HuH-7 (cell line): ENCODE data around the gene MXRA7.
"Not testable (repeated sequence)": the region's sequence is repeated elsewhere in the genome, so short reads cannot be mapped to it uniquely, and the experiment has no call there.

Experiments
- DNase-seq: peaks from one replicate; pipeline ENCODE4 v3.0.0; 2011; ENCODE audit warnings: low spot score

The MXRA7 gene

GRCh38 chr17:76710863-76711611 is at the start of gene MXRA7:
MXRA7 (minus strand) TSS chr17:76710965; CDS start chr17:76710946, 19 bp downstream.
- DNase-seq: peak; percentile 80

DNA sequence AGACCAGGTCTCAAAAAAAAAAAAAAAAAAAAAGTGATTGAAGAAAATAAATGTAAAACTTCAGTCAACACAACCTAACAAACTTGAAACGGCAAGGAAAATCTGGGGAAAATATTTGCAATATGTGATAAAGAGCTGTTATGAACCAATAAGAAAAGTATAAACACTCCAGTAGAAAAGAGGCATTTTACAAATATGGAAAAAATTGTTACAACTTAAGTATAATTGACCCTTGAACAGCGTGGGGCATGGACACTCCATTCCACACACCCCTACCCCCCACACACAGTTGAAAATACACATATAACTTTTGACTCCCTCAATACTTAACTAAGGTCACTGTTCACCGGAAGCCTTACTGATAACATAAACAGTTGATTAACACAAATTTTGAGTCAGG is 47.8 kb upstream of the MXRA7 start:
- no peak for DNase-seq

- DNase-seq: no peak
These were observed 46.5 kb upstream of the MXRA7 start for GRCh38 chr17:76757256-76757655.

- DNase-seq: no peak
These were observed 44.5 kb upstream of the MXRA7 start for GRCh38 chr17:76755285-76755684.

DNA sequence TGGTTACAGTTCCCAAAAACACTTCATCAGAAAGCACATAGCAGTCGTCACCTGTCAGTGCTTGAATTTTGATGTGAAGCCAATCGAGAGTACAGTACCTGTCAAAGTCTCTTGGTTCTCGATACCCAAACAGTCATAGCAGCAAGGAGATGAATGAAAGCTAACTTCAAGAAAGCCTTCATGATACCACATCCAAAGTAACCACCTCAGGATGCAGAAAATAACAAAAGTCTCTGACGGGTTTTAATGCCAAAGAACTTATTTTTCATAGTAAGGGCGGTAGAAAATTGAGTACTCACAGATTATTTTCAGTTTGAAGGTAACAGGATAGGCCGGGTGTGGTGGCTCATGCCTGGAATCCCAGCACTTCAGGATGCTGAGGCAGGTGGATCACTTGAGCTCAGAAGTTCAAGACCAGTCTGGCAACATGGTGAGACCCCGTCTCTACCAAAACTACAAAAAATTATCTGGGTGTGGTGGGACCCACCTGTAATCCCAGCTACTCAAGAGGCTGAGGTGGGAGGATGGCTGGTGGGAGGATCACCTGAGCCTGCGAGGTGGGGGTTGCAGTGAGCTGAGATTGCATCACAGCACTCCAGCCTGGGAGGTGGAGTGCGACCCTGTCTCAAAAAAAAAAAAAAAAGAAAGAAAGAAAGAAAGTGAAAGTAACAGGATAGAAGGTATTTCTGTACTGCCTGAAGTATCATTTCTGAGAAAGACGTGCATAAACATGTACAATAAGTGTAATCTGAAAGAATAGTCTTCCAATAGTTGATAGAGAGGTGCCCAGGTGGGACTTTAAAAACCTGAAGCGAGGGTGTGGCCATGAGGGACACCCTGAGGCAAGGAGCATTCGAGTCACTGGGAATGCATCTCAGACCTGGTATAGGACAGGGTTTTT is 42.5 kb upstream of the MXRA7 start:
- no peak for DNase-seq

DNA sequence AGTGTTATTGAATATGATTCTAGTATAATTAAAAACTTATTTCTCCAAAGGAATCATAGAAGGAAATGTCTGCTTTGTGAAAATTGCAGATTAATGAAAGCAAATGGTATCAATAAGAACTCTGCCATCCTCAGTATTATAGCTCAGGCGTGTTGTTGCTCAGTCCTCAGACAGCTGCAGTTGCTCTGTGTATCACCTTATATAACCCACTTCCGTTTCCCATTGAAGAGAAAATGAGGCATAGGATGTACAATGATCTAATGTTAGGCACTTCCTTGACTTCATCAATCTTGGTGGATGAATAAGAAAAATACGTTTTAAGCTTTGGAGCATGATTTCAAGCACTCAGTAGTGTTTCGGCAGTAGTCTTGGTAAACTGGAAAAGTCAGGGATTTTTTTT is 41.2 kb upstream of the MXRA7 start:
- DNase-seq: no peak

GRCh38 chr17:76751416-76751993 is 40.7 kb upstream of the MXRA7 start:
- DNase-seq: no peak

- DNase-seq: no peak
These were observed 37.9 kb upstream of the MXRA7 start for GRCh38 chr17:76748657-76749056.

GRCh38 chr17:76747716-76748363 is 37.1 kb upstream of the MXRA7 start:
- no peak for DNase-seq

DNA sequence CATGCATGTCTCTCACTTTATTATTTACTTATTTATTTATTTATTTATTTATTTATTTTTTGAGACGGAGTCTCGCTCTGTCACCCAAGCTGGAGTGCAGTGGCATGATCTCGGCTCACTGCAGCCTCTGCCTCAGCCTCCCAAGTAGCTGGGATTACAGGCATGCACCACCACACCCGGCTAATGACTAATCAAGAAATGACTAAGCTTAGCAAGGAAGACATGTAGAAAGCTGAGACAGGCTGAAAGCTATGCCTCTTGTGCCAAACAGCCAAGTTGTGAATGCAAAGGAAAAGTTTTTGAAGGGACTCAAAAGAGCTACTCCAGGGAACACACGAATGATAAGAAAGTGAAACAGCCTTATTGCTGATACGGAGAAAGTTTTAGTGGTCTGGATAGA is 35.0 kb upstream of the MXRA7 start:
- not testable (repeated sequence) for DNase-seq

DNA sequence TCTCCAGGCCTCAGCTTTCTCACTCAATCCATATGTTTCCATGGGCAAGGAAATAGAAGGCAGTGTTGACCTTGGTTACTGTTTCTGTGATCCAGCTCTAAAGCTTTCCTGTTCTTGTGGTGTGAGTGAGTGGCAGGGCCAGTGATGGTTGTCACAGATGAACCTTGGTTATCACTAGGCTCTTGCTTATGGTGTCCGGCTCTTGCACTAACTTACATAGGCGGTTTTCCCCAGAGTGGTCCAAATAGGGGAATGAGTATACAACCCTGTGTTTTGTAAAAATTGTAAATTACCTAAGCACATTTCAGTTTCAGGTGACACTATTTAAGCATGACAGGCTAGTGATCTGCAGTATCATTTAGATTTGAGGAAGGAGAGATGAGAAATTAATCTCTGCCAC is 34.0 kb upstream of the MXRA7 start:
- no peak for DNase-seq

GRCh38 chr17:76742958-76743357 is 32.2 kb upstream of the MXRA7 start:
- no peak for DNase-seq

- DNase-seq: no peak
These were observed 29.8 kb upstream of the MXRA7 start for GRCh38 chr17:76740329-76741118.

- not testable (repeated sequence) for DNase-seq
These were observed 28.9 kb upstream of the MXRA7 start for GRCh38 chr17:76739568-76740115.

DNA sequence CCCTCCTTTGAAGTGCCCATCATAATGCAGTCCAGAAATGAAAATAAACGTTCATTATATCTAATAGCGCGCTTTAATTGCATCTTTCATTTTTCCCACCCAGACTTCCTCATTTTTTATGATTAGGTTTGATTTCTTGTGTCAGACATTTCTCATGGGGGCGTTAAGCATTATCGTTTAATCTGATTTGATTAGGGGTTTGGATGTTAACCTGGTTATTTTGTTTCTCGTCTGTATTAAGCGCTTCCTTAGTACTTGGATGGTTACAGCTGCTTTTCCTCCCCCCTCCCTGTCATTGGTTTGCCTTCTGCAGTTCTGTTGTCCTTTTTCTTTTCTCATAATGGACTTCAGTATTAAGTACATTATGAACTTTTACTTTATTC is 27.7 kb upstream of the MXRA7 start:
- no peak for DNase-seq

DNA sequence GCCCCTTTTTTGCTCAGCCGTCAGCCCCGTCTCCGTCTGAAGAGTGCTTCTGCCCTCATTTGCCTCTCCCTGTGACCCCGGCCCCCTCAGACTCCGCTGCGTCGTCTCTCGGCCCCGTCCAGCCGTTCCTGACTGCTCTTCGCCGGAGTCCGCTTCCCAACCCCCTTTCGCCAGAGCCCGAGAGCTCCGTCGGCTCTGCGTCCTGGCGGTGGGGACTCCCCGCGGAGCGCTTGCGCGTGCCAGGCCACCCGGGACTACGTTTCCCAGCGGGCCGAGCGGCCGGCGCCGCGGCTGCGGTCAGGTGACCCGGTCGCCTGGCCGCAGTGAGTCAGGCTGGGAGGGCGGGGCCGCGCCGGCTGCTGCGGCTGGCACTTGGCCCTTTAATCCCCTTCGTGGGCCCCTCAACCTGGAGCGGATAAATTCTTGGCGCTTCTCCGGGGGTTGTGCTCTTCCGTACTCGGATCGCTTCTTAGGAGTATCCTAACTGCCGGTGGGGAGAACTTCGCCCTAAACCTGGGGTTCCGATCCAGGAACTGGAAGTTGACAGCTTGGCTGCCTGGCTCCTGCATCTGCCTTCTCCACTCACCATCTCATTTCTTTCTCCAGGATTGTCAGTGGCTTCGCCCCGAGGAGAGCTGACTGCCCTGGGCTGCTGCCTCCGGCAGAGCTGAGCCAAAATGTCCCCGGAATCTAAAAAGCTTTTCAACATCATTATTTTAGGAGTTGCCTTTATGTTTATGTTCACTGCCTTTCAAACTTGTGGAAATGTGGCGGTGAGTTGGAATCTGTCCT is 27.1 kb upstream of the MXRA7 start, which contains the start of gene MFSD11:
MFSD11 (plus strand) TSS at position 444 of the 792 bp plus-strand sequence; CDS start at position 678, 234 bp downstream.
- DNase-seq: peak; percentile 97

DNA sequence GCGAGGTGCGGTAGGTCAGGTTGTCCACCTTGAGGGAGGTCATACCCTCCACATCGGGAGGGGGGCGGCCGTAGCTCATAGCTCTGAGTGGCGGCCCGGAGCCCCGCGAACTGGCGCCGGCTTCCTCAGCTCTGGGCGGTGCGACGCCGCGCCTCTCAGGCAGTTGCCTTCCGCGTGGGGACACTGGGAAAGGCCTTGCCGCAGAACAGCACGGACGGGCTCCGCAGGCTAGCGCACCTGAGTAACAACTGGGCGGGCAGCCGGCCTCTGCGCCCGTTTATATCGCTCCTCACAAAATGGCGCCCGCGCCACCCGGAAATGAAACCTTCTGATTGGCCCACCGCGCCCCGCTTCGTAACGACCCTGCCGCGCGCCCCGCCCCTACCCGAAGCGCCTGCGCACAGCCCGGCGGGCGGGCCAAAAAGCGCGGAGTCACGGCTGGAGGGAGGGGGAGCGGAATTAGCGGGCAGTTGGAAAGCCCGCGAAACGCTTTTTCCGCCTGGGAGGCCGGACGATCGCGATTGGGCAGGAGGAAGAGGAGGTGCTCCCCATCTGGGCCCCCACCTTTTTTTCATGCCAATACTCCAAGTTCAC is 26.4 kb upstream of the MXRA7 start, which contains the start of gene SRSF2:
SRSF2 (minus strand) TSS at position 250 of the 594 bp plus-strand sequence; CDS start at position 79, 171 bp downstream.
- peak; percentile 97 for DNase-seq

- DNase-seq: peak; percentile 30
These were observed 25.8 kb upstream of the MXRA7 start for GRCh38 chr17:76736349-76737081.
